DMS79 treated with DMSO at 0.1 percent for 48 hours (cell line): ENCODE measurements around the gene IRF8.
A peak's percentile ranks its signal among the peaks of the same experiment; 100 is the strongest.
"Not testable (repeated sequence)": the region's sequence is repeated elsewhere in the genome, so short reads cannot be mapped to it uniquely, and the experiment has no call there.

ENCODE experiments used
- DNase-seq: peaks from one replicate; lab custom pipeline; 2025; lab: John Stamatoyannopoulos, UW

Gene IRF8

DNA sequence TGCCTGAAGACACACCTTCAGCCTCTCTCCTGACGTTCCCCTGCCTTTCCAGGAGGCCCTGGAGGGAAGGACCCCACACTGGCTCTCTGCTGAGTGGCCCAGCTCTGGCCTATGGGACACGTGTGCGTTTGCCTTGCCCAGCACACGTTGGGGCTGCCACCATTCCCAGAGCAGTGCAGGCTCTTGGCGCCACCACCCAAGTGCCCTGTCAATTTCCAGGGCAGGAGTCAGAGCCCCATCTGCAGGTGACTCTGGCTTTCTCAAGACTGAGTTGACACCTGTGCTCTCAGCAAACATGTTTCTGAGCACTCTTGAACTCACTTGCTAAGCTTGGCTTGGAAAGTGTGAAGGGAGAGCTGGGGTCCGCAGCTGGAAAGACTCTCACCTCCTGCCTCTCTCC is 4.7 kb upstream of the IRF8 start:
- peak; percentile 53 for DNase-seq

DNA sequence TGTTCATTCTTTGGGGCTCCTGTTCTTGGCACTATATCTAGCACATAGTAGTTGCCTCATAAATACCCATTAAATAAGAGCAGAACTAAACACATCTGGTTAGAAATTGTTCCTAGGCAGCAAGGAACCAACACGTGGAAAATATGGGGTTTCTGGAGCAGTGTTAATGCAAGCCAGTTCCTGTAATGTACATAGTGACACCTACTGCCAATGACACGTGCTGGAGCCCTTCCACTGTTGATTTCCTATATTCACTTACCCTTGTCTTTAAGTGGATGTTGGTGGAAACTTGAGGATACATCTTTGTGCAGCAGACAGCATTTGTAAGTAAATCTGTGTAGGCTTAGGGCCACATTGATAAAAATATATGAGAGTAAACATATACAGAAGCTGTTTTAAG is 1.6 kb upstream of the IRF8 start:
- DNase-seq = no peak

GRCh38 chr16:85899444-85899843 is 482 bp downstream of the IRF8 start:
- DNase-seq = peak; percentile 25

DNA sequence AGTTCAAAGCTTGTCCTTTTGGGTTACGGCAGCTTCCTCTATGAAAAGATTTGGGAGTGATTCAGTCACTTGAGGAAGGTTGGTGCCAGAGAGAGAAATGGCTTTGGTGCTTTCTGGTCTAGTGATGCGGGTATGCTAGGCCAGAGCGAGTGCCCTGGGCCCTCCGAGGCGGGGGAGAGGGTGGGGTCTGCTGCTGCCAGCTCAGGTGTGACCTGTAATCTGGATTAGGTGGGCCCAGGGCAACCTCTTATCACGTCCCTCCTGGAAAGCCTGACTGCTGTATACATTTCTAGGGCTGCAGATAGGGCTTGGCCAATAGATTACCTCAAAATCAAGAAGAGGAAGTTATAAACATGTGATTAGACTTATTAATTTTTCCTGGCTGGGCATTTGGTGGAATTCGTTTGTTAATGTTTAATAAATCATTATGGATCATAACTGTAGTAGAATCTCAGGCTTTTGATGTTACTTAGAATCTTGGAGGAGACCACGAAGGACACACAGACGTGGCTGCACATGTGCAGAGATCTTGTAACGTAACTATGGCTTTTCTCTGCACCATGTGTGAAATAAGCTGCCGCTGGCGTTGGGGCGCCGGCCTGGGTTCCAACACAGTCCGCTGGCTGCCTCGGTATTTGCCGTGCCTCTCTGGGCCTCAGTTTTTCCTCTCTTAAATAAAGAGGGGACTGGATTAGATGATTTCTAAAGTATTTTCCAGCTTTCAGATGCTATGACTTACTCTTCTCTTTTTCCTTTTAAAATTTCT is 1.2 kb downstream of the IRF8 start:
- no peak for DNase-seq

- DNase-seq = no peak
Measured at GRCh38 chr16:85901110-85901509, 2.1 kb downstream of the IRF8 start.

DNA sequence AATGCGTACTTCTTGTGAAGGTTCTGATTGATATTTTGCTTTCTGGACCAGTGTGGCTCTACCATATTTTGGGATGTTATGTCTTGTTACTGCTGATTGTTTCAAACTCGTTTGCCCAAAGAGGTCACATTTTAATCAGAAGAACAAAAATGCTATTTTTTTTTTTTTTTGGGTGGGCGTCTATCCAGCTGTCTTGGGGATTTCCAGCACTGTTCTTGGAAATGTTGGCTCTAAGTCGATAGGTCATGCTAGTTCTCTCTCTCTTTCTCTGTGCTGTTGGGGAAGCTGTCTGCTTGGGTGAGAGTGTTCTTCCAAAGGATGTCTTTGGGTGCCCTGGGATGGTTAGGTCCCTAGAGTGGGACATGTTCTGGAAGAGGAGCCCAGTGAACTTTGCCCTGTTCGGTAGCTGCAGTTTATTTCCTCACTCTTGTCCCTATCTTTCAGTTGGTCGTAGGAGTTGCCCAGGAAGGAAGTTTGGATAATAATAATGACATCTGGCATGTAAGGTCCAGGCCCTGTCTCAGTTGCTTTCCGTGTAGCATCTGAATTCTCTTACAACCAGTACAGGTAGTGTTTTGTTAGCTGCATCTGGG is 2.9 kb downstream of the IRF8 start:
- no peak for DNase-seq

DNA sequence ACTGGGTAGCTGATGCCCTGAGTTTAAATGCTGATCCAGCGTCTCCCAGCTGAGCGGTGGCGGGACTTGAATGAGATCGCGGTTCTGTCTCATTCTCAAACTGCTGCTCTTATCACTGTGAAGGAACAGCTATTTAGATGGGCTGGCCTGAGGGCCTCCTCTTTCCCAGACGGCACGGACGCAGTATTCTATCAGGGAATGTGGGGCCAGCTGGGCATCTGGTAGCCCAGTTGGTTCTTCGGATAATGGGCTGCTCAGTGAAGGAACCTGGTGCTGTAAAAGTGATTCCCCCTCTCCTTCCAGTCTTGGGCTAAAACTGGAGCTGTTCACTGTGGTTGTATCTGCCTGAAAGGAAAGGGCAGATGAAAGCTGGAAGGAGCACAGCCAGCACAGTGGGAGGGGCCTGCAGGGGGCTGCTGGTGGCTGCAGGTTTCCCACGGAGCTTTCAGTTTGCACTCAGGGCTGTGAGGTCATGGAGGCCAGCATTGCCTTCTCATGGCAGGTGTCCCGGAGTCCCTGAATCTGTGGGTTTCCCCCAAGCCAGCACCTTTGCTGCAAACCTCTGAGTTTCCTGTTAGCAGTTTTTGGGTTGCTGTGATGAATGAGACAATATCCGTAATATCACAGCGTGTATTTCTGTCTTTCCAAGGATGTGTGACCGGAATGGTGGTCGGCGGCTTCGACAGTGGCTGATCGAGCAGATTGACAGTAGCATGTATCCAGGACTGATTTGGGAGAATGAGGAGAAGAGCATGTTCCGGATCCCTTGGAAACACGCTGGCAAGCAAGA is 3.6 kb downstream of the IRF8 start:
- DNase-seq = peak; percentile 30

DNA sequence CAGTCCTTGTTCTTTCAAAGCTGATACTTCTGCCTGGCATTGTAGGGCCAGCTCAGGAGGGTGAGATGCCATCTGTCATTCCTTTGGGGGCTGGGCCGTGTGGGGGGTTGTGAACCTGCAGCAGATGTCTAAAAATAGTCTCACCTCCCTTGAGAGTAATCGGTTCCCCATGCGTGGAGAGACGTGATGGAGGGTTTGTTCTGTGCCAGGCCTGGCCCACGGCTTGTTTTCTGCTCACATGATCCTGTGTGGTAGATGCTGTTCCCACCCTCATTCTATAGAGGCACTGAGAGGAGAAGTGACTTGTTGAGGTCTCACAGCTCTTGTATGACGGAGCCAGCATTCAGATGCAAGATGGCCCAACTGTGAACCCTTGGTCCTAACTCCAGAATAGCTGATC is 4.6 kb downstream of the IRF8 start:
- DNase-seq = no peak

DNA sequence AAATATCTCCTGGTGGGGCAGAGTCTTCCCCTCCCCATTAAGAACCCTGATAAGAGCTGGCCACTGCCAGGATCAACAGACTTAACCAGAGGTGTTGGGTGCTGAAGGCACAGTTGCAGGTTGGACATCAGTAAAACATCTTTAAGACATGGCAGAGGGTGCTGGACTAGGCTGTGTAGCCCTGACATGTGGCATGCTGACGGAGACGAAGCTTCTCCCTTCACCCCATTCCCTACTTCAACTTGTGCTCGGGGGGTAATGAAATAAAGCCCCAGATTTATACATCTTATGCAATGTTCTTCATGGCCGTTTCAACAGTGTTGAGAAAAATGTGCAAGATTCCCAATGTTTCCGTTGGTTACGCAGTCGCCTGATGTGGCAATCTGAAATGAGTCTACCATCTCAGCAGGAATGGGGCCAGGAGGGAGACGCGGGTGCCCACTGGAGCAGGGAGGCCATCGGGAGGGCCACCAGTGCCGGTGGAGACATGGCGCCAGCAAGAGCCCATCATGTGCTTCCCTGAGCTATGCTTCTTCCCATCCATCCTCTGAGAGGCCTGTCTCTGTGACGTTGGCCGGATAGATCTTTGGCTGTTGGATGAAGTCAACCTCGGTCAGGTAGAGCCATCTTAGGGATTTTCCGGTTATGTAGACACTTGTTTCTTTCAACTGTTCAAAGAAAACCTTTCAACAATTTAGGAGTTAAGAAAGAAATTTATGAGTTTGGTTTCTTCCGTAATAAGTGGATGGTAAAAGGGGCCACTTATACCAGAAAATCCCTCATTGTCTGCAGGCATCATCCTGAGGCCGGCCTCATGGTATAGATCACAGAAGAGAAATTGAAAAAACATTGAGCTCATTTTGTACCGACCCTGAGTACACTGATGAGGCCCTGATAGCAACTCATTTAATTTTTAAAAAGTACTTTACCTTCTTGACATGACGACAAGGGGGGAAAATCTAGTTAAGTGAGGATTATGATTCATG is 6.4 kb downstream of the IRF8 start:
- no peak for DNase-seq

DNA sequence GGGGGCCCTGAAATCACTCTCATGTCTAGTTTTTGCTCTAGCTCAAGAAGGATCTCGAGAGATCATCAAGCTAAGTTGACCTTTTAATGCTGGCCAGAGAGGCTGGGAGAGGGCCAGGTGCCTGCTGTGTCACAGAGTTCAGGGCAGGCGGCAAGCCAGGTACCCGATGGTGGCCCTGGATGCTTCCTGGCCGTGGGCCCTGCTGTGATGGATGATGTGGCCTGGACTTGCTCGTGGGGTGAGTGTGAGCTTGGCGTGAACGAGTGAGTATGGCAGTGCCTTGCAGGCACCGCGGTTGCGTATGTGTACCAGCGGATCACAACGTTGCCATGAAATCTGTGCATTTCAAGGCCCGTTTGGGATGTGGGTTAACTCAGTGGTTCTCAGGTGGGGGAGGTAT is 7.4 kb downstream of the IRF8 start:
- DNase-seq = no peak

DNA sequence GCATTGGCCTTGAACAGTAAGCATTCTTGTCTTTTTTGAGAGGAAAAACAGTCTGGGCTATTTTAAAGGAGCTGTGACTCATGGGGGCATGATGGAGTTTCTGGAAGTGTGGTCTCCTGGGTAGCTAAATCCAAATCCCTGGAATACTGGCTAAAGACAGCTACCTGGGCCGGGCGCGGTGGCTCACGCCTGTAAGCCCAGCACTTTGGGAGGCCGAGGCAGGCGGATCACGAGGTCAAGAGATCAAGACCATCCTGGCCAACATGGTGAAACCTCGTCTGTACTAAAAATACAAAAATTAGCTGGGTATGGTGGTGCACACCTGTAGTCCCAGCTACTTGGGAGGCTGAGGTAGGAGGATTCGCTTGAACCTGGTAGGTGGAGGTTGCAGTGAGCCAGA is 8.3 kb downstream of the IRF8 start:
- DNase-seq = not testable (repeated sequence)

DNA sequence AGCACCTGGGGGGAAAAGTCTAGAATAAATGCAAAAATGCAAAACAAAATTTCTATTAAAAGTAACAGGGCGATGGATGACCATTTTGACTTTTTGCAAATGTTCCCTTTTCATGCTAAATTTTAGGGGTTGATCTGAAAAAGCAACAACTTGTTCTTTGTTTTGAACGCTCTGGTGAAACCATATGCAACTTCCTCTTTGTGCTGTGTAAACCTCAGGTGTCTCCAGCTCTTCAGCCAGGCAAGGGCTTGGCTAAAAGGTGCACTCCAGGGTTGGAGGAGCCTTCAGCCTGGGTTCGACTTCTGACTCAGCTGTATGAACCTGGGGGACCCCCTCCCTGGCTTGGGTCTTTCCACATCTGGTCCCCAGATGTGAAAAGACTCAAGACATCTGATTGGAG is 9.5 kb downstream of the IRF8 start:
- DNase-seq = no peak

GRCh38 chr16:85908889-85909589 is 10.1 kb downstream of the IRF8 start:
- DNase-seq = no peak

DNA sequence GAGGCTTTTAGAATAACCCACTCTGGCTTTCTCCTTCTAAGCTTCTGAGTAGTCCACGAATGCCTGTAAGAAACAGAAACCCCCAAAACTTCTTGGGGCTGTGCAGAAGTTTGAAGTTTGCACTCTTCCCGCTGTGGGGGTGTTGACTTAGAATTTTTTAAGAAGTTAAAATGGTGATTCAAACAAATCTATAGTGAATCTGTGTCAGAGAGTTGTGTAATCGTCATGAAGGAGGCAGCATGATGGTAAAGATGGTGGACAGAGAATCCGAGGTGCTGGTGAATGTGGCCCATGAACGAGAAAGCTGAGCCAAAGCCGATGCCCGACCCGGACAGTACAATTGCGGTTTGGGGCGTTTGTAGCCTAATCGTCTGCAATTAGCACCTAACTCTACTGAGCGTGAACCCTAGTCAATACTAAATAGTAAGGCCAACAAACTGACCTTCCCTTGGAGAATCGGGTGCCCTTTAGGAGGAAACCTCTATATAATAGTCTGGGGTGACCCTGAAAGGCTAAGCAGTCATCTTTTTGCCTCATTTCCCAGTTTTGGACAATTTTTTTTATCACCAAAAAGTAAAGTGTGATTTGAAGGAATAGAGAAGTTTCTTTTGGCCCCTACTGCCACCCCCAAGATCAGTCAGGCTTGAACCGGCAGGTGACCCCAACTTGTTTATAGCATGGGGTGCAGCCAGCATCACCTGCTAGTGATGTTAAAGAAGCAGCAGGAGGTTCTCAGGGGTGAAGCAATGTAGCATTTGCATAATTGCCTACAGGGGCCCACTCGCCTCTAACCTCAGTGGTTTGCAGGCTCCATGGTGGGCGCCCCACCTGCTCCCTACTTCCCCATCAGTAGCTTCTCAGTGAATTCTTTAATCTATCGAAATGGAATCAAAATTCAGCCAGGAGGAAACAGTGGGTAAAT is 11.2 kb downstream of the IRF8 start:
- DNase-seq = no peak

- DNase-seq = no peak
Measured at GRCh38 chr16:85910854-85911247, 11.9 kb downstream of the IRF8 start.

DNA sequence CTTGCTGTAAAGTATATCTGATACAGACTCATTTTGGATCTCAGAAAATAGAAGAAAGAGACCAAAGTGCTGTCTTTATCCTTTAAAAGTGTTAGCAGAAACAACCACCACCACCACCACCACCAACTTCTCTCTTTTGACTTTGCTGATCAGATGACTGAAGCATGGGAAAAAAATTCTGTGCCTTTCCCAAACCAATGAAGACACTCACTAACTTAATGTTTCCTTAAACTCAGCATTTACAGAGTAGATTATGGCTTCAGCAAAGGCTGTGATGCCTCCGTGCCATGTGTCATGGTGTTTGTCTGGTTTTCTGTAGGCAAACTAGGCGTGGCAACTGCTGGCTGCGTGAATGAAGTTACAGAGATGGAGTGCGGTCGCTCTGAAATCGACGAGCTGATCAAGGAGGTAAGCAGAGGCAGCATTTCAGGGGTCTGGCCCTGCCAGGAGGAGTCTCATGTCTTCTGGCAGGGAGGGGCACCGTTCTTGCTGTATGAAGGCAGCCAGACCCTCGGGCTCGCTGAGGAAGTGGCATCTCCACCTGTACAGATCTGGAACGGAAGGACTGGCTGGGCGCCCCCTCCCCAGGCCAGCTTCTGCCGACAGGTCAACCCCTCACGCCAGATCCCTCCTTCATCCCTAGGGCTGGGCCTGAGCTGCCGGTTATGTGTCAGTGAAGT is 12.4 kb downstream of the IRF8 start:
- DNase-seq = no peak

GRCh38 chr16:85912211-85912974 is 13.4 kb downstream of the IRF8 start:
- no peak for DNase-seq

DNA sequence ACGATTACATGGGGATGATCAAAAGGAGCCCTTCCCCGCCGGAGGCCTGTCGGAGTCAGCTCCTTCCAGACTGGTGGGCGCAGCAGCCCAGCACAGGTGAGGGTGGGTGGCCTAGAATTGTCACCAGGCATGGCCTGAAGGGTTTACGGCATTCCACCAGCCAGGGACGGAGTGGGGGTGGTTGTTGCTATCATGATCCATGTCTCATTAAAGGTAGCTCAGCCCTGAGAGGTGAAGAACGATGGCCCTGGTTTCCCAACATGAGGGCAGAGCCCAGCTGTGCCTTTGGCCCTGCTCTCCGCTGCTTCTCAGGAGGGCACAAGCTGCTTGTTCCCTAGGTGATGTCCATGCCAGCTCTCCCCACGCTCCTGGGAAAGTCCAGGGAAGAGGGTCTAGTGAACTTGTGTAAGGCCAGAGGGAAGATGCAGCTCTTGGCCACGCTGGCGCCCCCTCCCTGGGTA is 14.2 kb downstream of the IRF8 start:
- no peak for DNase-seq
